ENCODE results near the gene TENM4.

Gene TENM4

DNA sequence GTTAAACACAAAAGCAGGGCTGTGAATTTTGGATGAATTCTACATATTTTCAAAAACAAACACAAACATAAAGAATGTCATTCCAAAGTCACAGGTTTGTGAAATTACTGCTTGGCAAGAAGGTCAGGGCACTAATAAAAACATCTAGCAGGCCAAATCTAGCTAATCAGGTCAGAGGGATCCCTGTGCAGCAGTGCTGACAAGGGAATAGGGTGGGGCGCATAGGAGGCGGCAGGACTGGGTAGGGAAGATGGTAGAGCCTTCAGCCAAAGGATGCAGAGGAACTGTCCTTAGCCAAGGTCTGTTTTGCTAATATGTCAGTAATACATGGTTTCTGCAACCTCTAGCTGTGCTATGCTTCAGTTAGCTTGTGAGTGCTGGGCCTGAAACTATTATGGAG lies 396.6 kb downstream of the TENM4 start:
- no peak overlapping the region for H2AFZ ChIP-seq (ENCODE audit: low read depth, low read length)

DNA sequence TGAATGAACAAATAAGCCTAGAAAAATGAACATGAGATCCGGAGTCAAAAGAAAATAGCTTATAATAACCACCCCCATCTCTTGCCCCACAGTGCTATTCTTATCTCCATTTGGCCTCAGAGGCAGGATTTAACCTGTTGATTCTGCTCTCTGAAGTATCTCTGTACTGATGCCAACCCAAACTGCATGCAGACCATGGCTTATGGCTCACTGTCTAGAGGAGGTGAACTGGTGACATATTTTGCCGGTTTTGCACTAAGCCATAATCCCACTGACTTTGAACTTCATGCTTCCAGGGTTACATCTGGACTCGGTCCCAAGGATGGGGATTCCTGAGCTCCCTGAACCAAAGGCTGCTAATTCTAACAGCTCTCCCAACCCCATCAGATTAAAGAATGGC lies 397.1 kb downstream of the TENM4 start:
- Histone ChIP-seq H3K27me3 (ENCODE audit: insufficient read depth, low read length, poor library complexity) (peaks cover 24% of the 10 kb centered on the region), H3K4me1 (ENCODE audit: insufficient read depth, low read length) (no peaks in the 10 kb centered on the region), H3K4me2 (ENCODE audit: insufficient read depth, low read length) (no peak overlapping the region), H2AFZ (ENCODE audit: low read depth, low read length) (no peak overlapping the region), H3K79me2 (ENCODE audit: insufficient read depth, low read length) (no peaks in the 10 kb centered on the region), H3K27ac (ENCODE audit: low read length) (no peak overlapping the region), H3K36me3 (ENCODE audit: insufficient read depth, low read length) (no peaks in the 10 kb centered on the region), H3K9ac (ENCODE audit: low read depth, low read length) (no peak overlapping the region), H3K9me3 (ENCODE audit: insufficient read depth, low read length, severe bottlenecking) (no peaks in the 10 kb centered on the region), H3K4me3 (ENCODE audit: low read depth in 1 of 2, low read length in 2 of 2) (no peak overlapping the region), H4K20me1 (ENCODE audit: insufficient read depth, low read length) (no peaks in the 10 kb centered on the region)
- ATAC-seq (ENCODE audit: insufficient read depth, low read depth) (no peak), DNase-seq (no peak)
- no peak for TF ChIP-seq EZH2 (IDR thresholded peaks at IDR 0.05; ENCODE audit: borderline replicate concordance, low read depth, low read length, severe bottlenecking)
- TF ChIP-seq CTCF (IDR thresholded peaks at IDR 0.05; ENCODE audit: borderline replicate concordance, extremely low read depth, low read length, poor library complexity, severe bottlenecking), result no peak

More for the DNA sequence above, 396.6 kb downstream of the TENM4 start:
- H4K20me1 ChIP-seq (ENCODE audit: insufficient read depth, low read length), result no peaks in the 10 kb centered on the region
- H3K4me1 ChIP-seq (ENCODE audit: insufficient read depth, low read length), result no peaks in the 10 kb centered on the region
- H3K27me3 ChIP-seq (ENCODE audit: insufficient read depth, low read length, poor library complexity), result peaks cover 20% of the 10 kb centered on the region
- no peaks in the 10 kb centered on the region for H3K79me2 ChIP-seq (ENCODE audit: insufficient read depth, low read length)
- H3K4me2 ChIP-seq (ENCODE audit: insufficient read depth, low read length), result no peak overlapping the region
- H3K4me3 ChIP-seq (ENCODE audit: low read depth in 1 of 2, low read length in 2 of 2), result no peak overlapping the region
- H3K9ac ChIP-seq (ENCODE audit: low read depth, low read length), result no peak overlapping the region
- ATAC-seq (ENCODE audit: insufficient read depth, low read depth), result no peak
- no peak for DNase-seq
- no peaks in the 10 kb centered on the region for H3K36me3 ChIP-seq (ENCODE audit: insufficient read depth, low read length)
- TF ChIP-seq EZH2 (IDR thresholded peaks at IDR 0.05; ENCODE audit: borderline replicate concordance, low read depth, low read length, severe bottlenecking) (no peak), CTCF (IDR thresholded peaks at IDR 0.05; ENCODE audit: borderline replicate concordance, extremely low read depth, low read length, poor library complexity, severe bottlenecking) (no peak)
- no peak overlapping the region for H3K27ac ChIP-seq (ENCODE audit: low read length)
- H3K9me3 ChIP-seq (ENCODE audit: insufficient read depth, low read length, severe bottlenecking), result no peaks in the 10 kb centered on the region

DNA sequence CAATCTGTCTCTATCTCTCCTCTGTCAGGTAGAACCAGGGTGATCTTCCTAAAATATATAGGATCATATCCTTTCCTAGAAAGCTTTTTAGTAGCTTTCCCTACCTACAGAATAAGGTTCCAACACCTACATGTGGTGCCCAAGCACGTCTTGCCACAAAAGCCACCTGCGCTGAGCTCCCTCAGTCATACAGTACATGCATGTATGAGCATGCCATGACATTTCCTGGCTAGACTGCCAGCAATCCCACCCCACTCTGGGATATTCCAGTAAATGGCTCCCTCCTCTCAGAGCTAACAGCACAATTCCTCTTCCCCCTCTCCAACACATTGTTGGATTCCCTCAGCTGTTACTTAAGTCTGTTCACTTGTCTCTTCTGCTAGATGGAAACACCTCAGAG lies 398.0 kb downstream of the TENM4 start:
- Histone ChIP-seq H3K36me3 (ENCODE audit: insufficient read depth, low read length) (no peaks in the 10 kb centered on the region), H3K4me2 (ENCODE audit: insufficient read depth, low read length) (no peak overlapping the region), H3K9me3 (ENCODE audit: insufficient read depth, low read length, severe bottlenecking) (no peaks in the 10 kb centered on the region), H3K9ac (ENCODE audit: low read depth, low read length) (no peak overlapping the region), H2AFZ (ENCODE audit: low read depth, low read length) (no peak overlapping the region), H4K20me1 (ENCODE audit: insufficient read depth, low read length) (no peaks in the 10 kb centered on the region), H3K27ac (ENCODE audit: low read length) (no peak overlapping the region), H3K79me2 (ENCODE audit: insufficient read depth, low read length) (no peaks in the 10 kb centered on the region), H3K4me3 (ENCODE audit: low read depth in 1 of 2, low read length in 2 of 2) (no peak overlapping the region), H3K4me1 (ENCODE audit: insufficient read depth, low read length) (no peaks in the 10 kb centered on the region), H3K27me3 (ENCODE audit: insufficient read depth, low read length, poor library complexity) (peaks cover 25% of the 10 kb centered on the region)
- TF ChIP-seq CTCF (IDR thresholded peaks at IDR 0.05; ENCODE audit: borderline replicate concordance, extremely low read depth, low read length, poor library complexity, severe bottlenecking) (no peak), EZH2 (IDR thresholded peaks at IDR 0.05; ENCODE audit: borderline replicate concordance, low read depth, low read length, severe bottlenecking) (no peak)
- ATAC-seq (ENCODE audit: insufficient read depth, low read depth), result no peak
- DNase-seq, result no peak

DNA sequence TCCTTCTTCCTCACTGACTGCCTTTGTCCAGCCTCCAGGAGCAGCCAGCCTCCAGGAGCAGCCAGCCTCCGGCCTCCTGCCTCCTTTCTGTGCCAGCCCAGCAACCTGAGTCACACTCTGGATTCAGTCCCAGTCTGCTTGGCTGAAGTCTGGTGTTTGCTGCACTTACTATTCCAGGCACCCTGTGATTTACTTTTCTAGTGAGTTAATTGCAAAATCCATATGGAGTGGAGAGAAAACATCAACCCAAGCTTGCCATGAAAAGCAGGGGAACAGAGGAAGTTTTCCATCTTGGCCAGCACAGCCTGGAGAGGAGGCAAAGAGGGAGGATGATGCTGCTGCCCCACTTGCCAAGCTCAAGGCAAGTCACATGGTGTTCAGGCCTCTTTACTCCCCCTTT lies 400.5 kb downstream of the TENM4 start:
- Histone ChIP-seq H3K4me2 (ENCODE audit: insufficient read depth, low read length) (no peak overlapping the region), H3K4me3 (ENCODE audit: low read depth in 1 of 2, low read length in 2 of 2) (no peak overlapping the region), H3K4me1 (ENCODE audit: insufficient read depth, low read length) (no peaks in the 10 kb centered on the region), H3K36me3 (ENCODE audit: insufficient read depth, low read length) (no peaks in the 10 kb centered on the region), H2AFZ (ENCODE audit: low read depth, low read length) (no peak overlapping the region), H3K27me3 (ENCODE audit: insufficient read depth, low read length, poor library complexity) (peaks cover 27% of the 10 kb centered on the region), H3K27ac (ENCODE audit: low read length) (no peak overlapping the region), H3K79me2 (ENCODE audit: insufficient read depth, low read length) (no peaks in the 10 kb centered on the region), H3K9ac (ENCODE audit: low read depth, low read length) (no peak overlapping the region), H4K20me1 (ENCODE audit: insufficient read depth, low read length) (no peaks in the 10 kb centered on the region), H3K9me3 (ENCODE audit: insufficient read depth, low read length, severe bottlenecking) (no peaks in the 10 kb centered on the region)
- TF ChIP-seq CTCF (IDR thresholded peaks at IDR 0.05; ENCODE audit: borderline replicate concordance, extremely low read depth, low read length, poor library complexity, severe bottlenecking), result no peak
- no peak for TF ChIP-seq EZH2 (IDR thresholded peaks at IDR 0.05; ENCODE audit: borderline replicate concordance, low read depth, low read length, severe bottlenecking)
- DNase-seq (no peak), ATAC-seq (ENCODE audit: insufficient read depth, low read depth) (no peak)

Data from DND-41 (cell line).